HG03520 (cell line): ENCODE measurements around the gene SPINK8.
"Not testable (repeated sequence)": the region's sequence is repeated elsewhere in the genome, so short reads cannot be mapped to it uniquely, and the experiment has no call there.

Source experiments
- ATAC-seq: cut with Tn5 transposase; IDR thresholded peaks from one replicate; pipeline ENCODE4 v1.9.1; 2021; ENCODE audit warnings: mild to moderate bottlenecking, moderate library complexity; ENCODE audit not compliant: unreplicated experiment

Gene SPINK8

GRCh38 chr3:48280881-48281280 is 52.6 kb downstream of the SPINK8 start:
- ATAC-seq = no peak

- no peak for ATAC-seq
Measured at GRCh38 chr3:48278884-48279559, 54.4 kb downstream of the SPINK8 start.

DNA sequence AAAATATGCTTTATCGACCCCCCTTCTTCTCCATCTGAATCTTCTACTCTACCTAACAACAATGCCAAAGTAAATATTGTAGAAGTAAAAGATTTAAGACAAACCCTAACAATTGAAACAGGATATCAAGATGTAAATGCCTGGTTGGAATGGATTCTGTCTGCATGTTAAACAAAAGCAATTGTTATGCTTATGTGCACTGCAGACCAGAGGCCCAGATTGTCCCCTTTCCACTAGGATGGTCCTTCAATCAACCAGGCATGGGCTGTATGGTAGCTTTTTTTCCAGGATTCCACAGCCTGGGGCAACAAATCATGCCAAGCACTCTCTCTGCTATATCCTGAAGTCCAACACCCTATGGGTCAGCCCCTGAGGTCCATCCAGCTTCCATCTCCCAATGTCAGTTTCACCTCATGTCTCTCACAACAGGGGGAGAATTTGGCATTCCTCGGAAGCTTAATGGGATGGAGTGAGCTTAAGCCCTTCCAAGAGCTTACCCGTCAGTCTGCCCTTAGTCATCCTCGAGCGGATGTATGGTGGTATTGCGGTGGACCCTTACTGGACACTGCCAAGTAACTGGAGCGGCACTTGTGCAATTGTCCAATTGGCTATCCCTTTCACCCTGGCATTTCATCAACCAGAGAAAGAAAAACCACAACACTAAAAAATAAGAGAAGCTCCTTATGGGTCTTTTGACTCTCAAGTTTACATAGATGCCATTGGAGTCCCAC is 56.4 kb downstream of the SPINK8 start:
- ATAC-seq = no peak

DNA sequence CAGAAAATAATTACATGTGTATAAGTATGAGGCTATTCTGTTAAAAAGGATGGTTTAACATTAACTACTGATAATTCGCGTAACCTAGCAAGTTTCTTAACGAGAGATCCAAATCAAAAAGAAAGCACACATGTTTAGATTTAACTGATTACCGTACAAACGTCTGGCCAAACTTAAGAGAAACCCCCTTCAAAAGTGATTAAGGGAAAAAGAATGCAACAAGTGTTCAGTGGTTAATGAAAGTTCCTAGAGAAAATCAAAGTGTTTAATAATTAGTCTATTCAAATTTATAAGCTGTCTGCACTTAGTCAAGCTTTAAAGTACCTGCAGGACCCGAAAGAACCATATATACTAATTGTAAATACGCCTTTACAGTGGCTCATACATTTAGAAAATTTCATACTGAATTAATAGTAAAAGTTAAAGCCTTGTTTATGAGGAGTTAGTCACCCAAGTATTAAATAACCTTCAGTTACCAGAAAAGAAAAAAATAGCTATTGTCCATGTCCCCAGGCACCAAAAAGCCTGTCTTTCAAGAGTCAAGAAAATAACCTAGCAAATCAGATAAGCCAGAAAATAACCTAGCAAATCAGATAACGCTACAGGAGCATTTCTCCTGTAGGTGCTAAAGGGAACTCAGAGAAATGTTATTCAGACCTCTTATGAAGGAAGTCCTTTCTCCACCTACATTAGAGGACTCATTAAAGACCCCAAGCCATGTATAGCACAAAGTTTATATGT is 58.0 kb downstream of the SPINK8 start:
- ATAC-seq = no peak

GRCh38 chr3:48274452-48274851 is 59.0 kb downstream of the SPINK8 start:
- ATAC-seq = no peak

DNA sequence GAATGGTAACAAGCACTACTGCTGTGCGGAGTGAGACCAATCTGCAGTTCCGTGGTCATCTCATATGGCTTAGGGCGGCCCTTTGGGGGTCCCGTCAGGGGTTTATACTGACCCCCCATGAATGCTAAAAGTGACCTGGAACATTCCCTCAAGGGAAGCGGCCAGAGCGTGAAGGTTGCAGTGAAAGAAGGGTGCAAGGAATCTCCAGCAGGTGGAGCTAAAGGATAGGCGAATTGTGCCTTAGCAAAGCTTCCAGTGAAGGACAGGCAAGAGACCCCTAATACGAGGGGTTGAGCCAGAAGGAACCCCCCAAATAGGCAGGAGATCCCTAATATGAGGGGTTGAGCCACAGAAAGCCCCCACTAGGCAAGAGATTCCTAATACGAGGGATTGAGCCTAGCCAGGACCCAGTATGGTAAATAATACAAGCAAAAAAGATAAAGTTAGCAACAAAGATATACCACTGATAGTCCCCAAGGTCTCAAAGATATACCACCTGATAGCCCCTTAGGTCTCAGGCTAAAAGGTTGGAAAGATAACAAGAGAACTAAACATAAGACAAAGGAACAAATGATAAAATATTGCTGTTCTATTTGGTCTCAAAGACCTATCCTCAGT is 59.8 kb downstream of the SPINK8 start:
- no peak for ATAC-seq

GRCh38 chr3:48271763-48272498 is 61.5 kb downstream of the SPINK8 start:
- ATAC-seq = no peak

DNA sequence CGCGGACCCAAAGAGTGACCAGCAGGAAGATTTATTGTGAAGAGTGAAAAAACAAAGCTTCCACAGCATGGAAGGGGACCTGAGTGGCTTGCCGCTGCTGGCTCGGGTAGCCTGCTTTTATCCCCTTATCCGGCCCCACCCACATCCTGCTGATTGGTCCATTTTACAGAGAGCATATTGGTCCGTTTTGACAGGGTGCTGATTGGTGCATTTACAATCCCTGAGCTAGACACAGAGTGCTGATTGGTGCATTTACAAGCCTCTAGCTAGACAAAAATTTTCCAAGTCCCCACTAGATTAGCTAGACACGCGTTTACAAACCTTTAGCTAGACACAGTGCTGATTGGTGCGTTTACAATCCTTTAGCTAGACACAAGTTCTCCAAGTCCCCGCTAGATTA is 62.2 kb downstream of the SPINK8 start:
- not testable (repeated sequence) for ATAC-seq

GRCh38 chr3:48270306-48270705 is 63.2 kb downstream of the SPINK8 start:
- no peak for ATAC-seq

GRCh38 chr3:48269592-48269991 is 63.9 kb downstream of the SPINK8 start:
- ATAC-seq = no peak

DNA sequence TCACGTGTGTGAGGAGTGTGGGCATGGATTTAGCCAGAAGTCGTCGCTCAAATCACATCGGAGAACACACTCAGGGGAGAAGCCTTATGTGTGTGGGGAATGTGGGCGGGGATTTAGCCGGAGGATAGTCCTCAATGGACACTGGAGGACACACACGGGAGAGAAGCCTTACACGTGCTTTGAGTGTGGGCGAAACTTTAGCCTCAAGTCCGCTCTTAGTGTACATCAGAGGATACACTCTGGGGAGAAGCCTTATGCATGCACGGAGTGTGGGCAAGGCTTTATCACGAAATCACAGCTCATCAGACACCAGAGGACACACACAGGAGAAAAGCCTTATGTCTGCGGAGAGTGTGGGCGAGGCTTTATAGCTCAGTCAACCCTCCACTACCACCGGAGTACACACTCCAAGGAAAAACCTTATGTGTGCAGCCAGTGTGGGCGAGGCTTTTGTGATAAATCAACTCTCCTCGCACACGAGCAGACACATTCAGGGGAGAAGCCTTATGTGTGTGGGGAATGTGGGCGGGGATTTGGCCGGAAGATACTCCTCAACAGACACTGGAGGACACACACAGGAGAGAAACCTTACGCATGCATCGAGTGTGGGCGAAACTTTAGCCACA is 64.4 kb downstream of the SPINK8 start:
- ATAC-seq = no peak

DNA sequence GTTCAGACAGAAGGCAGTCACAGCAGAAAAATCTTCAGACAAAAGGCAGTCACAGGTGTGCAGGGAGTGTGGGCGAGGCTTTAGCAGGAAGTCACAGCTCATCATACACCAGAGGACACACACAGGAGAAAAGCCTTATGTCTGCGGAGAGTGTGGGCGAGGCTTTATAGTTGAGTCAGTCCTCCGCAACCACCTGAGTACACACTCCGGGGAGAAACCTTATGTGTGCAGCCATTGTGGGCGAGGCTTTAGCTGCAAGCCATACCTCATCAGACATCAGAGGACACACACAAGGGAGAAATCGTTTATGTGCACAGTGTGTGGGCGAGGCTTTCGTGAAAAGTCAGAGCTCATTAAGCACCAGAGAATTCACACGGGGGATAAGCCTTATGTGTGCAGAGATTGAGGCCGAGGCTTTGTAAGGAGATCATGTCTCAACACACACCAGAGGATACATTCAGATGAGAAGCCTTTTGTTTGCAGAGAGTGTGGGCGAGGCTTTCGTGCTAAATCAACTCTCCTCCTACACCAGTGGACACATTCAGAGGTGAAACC is 65.0 kb downstream of the SPINK8 start:
- ATAC-seq = no peak

DNA sequence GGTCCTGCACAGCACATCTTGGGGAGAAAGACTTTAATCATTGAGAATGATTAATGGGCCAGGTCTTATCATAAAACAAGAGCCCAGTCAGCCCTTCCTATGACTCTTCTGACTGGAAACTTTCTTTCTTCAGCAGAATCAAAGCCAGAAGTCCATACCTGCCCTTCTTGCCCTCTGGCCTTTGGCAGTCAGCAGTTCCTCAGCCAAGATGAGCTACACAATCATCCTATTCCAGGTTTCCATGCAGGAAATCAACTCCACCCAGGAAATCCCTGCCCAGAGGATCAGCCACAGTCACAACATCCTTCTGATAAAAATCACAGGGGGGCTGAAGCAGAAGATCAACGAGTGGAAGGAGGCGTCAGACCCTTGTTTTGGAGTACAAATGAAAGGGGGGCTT is 65.7 kb downstream of the SPINK8 start:
- no peak for ATAC-seq

DNA sequence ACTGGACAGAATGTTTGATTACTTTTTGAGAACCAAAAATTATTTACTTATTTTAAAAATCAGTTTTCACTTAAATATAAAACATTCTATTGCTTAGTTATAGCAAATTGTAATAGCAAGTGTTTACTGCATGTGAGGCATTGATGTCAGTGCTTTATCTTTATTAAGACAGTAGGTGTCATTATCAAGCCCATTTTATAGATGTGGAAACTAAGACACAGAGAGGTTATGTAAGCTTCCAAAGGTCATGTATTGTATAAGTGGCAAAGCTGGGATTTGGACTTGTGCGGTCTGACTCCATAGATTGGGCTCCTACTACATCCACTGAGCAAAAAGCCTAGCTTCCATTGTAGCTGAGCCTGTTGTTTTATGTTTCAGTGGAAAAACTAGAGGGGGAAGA is 74.9 kb downstream of the SPINK8 start:
- ATAC-seq = no peak
